Umbilical cord (tissue), 2 donors: ENCODE data around the gene SH2D6. TPM values are rescaled to one million over a fixed set of nuclear protein-coding genes. Genes with fewer than 3 reads are reported as not detected.
"Not testable (repeated sequence)": the region's sequence is repeated elsewhere in the genome, so short reads cannot be mapped to it uniquely, and the experiment has no call there.

Experiments used
- DNase-seq: peaks from one replicate; pipeline ENCODE4 v3.0.0-alpha.2; 2015; ENCODE audit warnings: low spot score
- total RNA-seq: library from RNA; depleted of rRNA; stranded (reverse); fragments of >200 nt; gene quantifications from one replicate; pipeline ENCODE4 v1.2.3, GENCODE V29; 2014; ENCODE audit warnings: low replicate concordance; ENCODE audit not compliant: insufficient read depth

Gene SH2D6
- 4.6 TPM for total RNA-seq

DNA sequence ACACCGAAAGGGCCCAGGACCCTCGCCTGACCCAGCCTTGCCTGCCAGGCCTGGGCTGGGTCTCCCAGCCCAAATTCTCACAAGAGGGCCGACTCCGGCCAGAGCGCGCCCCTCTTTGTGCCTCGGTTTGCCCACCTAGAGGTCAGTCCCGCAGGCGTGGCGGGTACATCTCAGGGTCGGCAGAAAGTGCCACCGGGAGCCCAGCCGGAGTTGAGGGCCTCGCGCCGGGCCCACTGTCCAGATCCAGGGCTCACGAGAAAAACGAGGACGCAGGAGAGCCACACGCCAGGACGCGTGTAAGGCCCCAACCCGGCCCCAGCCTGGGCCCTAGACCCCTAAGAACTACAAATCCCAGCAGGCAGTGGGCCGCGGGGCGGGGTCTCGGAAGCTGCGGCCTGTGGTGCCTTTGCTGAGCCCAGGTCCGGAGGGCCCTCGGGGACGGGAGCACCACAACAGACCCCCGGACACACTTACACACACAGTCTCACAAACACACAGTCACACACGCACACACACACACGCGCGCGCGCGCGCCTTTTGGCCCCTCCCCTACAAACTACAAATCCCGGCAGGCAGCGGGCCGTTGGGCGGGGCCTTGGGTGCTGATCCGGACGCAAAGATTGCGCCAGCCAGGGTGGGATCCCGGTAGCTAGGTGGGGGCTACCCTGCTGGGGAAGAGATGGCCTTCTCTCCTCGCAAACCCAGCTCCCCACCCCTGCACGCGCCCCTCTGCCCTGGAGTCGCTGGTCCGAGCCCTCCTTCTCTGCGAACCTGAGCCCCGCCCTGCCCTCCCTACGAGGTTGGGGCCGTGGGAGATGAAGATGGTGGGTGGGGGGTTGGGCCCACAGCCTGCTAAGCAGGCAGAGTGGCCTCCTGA, at the start of gene SH2D6:
Gene SH2D6, plus strand, starts transcription at position 583 of the 877 bp plus-strand sequence. CDS start 10,752 bp downstream, outside the sequence.
- peak; percentile 89 for DNase-seq

DNA sequence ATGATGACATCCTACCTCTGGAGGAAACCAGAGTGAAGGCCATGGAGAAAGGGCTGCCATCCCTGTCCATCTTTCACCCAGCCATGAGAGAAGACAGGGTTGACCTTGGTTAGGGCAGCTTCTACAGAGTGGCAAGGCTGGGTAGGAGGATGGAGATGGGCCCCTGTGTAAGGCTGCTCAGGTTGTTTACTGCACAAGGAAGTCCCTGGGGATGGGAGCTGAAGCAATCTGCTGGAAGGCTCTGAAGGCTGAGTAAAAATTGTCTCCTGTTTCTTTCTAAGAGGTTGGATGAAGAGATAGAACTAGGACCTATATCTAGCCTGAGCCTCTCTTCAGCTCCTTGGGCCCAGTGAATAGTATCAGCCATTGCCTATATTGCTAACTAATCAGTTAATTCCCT, 49.6 kb upstream of the SH2D6 start:
- DNase-seq, result no peak

DNA sequence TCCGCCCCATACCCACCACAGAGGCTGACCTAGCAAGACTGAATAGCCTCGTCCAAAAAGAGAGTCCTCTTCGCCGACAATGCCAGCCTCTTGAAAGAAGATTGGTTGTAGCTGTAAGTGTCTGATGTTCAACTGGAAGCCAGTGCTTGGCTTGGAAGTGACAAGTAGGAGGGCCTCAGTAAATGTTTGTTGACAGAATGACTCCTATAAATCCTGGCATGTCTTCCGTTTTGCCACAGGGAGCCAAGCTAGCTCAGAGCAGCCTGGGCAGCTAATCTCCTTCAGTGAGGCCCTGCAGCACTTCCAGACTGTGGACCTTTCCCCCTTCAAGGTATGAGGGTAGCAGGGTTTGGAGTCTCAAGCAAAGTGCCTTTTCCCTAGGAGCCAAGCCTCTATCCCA, 49.0 kb upstream of the SH2D6 start:
- DNase-seq, result no peak

DNA sequence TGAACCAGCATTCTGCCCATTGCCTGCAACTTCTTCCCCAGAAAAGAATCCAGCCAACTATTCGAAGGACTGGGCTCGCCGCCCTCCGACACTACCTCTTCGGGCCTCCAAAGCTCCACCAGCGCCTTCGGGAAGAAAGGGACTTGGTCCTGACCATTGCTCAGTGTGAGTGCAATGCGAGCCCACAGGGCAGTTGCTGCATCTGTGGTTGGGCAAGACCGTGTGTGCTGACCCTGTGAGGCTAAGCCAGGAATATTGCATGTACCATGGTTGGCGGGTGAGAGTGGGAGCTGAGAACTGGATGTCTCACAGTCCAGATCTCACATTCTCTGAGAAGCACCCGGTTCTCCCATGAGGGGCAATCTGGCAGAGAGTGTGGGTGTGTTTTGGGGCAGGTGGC, 47.5 kb upstream of the SH2D6 start:
- DNase-seq, result no peak

DNA sequence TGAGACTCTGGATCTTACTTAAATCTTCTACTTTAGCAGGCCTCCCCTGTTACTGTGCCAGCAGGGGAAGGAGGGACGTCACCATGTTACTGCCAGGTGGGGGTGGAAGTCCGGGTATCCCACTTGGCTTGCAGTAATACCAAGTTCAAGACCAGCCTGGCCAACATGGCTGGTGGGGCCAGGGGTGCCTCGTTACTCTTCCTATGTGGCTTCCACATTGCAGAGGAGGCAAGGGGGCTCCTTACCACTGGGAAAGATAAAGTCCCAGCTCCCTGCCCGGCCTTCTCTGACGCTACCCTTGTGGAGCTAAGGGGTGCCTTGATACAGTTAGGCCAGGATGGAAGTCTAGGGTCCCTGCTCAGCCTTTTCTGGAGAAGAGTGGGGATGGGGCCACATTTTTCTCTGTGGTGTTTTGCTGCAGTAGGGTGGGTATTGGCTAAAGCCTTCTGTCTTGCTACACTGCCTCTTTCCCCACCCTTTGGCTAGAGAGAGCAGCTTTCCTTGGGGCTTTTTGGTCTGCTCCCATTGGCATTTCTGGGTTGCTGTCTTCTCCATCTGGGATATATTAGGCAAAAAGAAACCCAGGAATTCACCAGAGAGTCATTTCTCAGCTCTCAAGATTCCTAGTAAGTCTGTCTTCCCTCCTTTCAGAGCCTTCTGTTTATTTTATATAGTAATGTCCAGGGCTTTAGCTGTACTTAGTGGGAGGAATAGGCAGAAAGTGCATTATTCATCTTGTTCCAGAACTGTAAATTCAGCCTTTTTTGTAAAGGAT, 42.0 kb upstream of the SH2D6 start:
- DNase-seq, result peak; percentile 79

DNA sequence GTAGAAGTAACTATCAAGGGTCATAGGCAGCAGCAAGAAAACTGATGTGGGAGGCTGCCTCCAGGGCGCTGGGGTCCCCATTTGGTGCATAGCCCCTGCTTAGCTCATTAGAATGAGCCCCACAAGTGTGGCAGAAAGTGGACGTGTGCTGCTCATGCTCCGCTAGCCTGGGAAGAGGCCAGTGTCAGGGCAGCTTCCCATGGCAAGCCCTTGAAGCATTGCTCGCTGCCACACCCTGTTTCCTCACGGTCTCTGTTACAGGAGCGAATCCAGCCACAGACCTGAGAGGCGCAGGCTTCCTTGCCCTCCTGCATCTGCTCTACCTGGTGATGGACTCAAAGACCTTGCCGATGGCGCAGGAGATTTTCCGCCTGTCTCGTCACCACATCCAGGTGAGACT, 41.4 kb upstream of the SH2D6 start:
- peak; percentile 45 for DNase-seq

DNA sequence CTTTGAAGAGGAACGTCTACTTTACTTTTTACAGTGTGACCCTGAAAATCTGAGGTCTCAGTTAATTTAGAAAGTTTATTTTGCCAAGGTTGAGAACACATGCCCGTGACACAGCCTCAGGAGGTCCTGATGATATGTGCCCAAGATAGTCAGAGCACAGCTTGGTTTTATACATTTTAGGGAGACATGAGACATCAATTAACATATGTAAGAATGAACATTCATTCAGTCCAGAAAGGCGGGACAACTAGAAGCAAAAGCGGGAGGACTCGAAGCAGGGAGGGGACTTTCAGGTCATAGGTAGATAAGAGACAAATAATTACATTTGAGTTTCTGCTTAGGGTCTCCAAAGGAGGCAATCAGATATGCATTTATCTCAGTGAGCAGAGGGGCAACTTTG, 40.3 kb upstream of the SH2D6 start:
- no peak for DNase-seq

DNA sequence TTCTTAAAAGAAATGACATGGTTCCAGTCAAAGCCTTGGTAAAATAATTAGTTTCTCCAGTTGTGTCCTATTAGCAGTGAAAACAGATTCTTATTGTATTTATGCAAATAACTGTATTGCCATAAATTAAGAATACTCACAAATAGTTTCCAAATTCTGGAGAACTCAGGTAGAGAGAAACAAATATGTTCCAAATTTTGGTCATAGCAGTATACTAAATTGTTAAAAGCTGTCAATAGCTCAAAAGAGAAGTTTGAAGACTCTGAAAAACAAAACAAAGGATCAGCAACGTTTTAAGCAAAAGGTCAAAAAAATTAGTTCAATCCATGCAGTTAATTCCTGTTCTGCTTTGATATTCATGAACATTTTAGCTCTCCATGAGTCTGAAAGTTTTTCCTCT, 38.5 kb upstream of the SH2D6 start:
- DNase-seq, result no peak

DNA sequence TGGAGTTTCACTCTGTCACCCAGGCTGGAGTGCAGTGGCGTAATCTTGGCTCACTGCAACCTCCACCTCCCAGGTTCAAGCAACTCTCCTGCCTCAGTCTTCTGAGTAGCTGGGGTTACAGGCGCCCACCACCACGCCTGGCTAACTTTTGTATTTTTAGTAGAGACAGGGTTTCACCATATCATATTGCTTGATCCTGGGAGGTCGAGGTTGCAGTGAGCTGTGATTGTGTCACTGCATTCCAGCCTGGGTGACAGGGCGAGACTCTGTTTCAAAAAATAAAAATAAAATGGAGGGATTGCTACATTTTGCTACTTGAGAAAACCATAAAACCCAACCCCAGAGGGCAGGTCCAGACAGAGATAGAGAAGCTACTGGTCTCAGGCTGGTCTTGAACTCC, 35.4 kb upstream of the SH2D6 start:
- not testable (repeated sequence) for DNase-seq

DNA sequence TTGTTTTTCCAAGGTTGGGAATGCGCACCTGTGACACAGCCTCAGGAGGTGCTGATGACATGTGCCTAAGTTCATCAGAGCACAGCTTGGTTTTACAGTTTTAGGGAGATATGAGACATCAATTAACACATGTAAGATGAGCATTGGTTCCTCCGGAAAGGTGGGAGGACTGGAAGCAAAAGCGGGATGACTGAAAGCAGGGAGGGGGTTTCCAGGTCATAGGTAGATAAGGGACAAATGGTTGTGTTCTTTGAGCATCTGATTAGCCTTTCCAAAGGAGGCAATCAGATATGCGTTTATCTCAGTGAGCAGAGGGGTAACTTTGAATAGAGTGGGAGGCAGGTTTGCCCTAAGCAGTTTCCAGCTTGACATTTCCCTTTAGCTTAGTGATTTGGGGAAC, 34.7 kb upstream of the SH2D6 start:
- no peak for DNase-seq

DNA sequence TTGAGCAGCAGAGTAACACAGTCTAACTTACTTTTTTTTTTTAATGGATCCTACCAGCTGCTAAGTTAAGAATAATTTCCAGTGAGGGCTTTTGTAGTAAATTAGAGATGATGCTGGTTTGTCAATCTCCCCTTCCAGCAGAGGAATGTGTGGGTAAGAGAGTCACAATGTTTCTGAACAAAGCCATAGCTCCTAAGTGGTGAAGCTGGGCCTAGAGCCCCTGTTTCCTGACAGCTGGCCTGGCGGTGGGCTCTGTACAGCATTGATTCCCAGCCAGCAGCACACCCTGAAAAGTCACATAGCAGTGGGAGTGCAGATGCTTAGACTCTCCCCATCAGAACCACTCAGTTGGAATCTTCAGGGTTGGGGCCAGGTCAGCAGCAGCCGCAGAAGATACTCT, 32.8 kb upstream of the SH2D6 start:
- DNase-seq, result no peak

DNA sequence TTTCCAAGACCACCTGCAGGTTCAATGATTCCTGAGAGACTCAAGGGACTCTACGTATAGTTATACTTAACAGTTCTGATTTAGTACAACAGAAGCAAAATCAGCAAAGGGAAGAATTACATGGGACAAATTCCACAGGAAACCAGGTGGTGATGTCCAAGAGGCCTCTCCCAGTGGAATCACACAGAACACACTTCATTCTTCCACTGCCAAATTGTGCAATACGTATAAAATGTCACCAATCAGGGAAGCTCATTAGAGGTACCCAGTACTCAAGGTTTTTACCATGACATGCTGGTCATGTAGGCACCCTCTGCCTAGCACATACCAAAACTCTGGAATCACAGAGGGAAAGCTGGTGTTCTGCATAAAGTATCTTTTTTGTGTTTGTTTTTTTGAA, 30.8 kb upstream of the SH2D6 start:
- no peak for DNase-seq

DNA sequence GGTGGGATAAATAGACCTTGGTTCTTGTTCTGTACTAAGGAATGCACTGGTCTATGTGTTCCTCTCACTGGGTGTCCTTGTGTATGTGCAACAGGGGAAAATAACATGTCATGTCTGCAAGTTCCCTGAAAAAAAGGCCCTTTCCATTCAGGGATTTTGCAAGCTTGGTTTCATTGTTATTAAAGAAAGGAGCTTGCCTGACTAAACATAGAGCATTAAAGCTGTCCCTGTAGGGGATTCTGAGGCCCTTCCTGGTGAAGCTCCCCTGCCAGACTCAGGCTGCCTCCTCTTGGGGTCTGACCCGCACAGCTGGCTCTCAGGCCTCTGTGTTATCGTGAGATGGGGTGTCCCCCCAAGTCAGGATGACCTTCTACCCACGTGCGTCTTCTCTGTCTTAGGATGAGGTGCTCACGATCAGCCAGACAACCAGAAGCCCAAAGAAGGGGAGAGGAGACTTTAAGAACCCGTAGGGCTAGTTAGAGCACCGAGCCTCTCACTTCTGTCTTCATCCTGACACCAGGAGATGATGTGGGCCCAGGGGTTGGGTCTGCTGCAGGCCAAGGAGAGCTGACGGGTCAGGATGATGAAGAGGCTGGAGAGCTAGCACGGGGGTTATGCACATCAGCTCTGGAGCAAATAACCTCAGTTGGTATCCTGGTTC, 29.5 kb upstream of the SH2D6 start:
- DNase-seq, result no peak

DNA sequence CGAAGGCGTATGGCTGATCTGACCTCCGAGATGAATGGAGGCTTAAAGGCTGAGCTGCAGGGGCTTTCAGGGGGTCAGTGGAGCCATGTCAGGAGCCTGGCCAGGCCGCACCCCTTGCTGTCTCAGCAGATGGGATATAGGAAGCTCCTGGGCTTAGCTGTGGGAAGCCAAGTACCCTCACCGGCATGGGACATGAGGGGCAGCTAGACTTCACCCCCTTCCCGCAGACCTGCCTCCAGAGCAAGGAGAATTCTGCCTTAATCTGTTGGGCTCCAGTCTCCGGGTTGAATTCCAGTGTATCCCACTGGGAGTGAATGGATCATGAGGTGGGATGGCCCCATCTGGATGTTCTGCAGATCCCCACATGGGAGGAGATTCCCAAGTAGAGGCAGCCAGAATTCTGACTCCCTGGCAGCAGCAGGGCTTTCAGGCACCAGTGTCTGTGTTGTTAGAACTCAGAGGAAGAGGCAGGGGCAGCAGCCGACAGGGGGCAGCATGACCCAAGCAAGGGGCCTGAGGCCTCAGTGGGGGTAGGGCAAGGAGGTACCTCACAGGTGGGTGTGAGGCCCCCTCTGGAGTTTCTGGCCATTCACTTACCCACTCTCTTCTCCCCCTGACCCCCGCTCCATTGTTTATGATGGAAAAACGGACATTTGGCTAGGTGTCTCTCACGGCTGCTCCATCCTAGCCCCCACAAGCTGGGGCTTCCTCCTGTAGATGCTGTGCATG, 27.4 kb upstream of the SH2D6 start:
- DNase-seq, result peak; percentile 57

DNA sequence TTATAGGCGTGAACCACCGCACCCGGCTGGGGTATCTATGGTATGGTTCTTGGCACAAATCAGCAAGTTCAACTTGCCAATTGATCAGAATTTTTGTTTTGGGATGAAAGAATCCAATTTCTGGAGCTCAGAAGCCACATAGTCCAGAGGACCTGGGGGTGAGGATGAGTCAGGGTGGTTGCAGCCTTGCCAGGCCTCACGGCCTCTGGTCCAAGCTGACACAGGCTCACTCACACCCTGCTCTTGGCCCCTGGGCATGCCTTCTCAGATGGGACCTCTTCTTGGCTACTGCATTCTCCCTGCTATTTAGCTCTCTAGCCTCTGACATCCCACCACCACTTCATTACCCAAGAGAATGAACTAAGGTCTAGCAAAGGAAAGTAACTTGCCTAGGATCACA, 24.7 kb upstream of the SH2D6 start:
- no peak for DNase-seq

DNA sequence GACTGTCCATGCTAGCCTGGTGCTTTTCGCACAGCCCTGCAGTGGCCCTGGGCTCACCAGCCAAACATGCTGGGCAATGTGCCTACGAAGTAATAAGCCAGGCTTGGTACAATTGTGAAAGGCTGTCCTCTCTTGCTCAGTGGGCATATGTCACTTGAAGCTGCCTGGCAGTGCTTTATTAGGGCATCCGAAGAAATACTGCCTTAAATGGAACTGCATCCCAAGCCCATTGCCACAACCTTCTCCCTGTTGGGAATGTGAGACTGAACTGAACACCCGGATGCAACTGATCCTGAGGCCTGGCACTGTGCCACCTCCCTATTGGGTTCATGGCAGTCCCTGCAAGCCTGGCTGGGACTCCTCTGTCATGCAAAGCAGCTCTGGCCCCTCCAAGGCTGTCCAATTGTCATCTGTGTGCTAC, 24.2 kb upstream of the SH2D6 start:
- no peak for DNase-seq

DNA sequence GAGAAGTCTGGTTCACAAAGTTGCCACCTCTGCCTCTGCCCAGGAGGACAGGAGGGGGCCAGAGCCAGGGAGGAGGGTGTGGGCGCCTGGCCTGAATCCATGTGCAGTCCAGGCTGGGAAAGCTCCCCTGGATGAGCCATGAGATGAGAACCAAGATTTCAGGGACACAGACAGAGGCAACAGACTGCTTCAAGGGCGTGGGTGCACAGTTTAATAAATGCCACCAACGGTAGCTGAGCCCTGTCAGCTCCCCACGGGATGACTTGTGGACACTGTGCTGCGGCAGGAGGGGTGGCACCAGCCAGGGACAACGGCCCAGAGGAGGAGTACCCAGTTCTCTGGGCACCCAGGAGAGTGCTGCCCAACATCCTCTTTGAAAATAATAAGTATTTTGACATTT, 23.5 kb upstream of the SH2D6 start:
- no peak for DNase-seq

DNA sequence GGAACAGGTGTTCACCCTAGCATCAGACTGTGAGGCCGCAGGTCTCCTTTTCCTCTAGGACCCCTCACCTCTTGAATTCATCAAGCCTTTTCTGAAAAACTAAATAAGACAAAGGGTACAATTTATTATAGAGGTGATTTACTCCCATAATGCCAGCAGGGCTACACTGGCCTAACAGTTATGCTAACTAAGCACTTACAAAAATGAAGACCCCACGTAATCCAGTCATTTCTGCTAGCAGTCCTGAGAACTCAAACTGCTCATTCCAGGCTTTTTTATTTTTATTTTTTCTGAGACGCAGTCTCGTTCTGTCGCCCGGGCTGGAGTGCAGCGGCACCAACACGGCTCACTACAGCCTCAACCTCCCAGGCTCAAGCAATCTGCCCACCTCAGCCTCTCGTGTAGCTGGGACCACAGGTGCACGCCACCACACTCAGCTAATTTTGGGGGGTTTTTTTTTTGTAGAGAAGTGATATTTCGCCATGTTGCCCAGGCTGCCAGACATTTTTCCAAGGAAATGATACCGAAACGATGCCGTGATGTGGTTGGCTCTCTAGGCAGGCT, 22.5 kb upstream of the SH2D6 start:
- no peak for DNase-seq

DNA sequence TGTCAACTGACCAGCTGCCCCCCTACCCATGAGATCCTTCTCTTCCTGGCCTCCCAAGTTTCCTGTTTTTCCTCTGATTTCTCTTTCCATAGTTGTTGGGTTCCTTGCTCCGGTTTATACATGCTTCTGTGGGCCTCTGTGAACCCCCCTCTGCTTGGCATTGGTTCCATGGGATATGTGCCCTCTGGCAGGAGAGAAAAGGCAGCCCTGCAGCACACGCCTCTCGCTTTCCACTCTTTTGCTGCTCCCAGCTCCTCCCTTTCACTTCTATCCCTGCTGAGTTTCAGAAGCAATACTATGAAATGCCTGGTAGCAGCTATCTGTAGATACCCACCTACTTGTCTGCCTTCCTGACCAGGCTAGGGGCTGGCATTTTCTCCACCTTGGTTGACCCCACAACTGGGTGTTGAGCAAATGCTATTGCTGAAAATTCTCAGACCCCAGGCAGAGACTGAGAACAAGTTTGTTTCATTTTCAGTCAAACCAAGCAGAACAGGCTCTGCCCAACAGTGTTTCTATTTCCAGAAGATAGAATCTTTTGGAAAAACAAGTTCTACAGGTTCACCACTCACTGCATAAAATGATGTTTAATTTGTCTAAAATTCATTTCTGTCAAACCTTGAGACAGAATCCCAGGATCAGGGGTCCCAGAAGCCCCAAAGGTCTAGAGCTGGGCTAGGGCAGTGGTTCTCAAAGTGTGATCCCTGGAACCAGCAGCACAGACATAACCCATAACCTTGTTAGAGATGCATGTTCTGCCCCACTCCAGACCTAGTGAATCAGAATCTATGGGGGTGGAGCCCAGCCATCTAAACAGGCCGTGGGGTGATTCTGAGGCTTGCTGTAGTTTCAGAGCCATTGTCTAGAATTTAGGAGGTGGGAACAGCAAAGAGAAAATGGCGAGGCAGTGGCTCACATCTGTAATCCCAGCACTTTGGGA, 21.7 kb upstream of the SH2D6 start:
- no peak for DNase-seq

DNA sequence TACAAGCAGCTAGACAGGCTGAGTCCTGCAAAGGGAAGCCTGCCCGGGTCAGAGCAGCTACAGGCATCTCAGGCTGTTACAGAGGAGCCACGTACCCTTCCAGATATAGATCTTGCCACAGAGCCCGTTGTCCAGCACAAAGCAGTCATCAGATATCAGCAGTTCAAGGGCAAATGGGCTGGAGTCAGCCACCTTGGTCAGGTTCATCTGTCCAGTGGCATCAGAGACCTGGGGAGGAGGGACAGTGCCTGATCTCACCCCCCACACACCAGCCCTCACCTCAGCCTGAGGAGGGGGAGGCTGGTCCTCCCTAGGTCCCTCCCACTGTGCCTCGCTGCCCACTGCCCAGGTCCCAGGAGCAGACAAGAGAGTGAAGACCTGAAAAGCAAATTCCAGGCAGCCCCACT, 20.6 kb upstream of the SH2D6 start:
- no peak for DNase-seq
